Stomach smooth muscle (tissue), 2 donors: ENCODE results near the gene REC8.

Source experiments
- H3K27ac ChIP-seq: one replicate; pipeline ENCODE4 v1.7.0; 2013; ENCODE audit warnings: mild to moderate bottlenecking, low read length, inconsistent platforms
- H3K27me3 ChIP-seq, 2 donors: one replicate each; pipeline ENCODE4 v1.7.0; 2013; ENCODE audit warnings: low read length in 2 of 2; ENCODE audit not compliant: insufficient read depth in 2 of 2, control insufficient read depth in 1 of 2
- H3K36me3 ChIP-seq, 2 donors: one replicate each; pipeline ENCODE4 v1.7.0; 2013; ENCODE audit warnings: low read length in 2 of 2; ENCODE audit not compliant: control insufficient read depth in 2 of 2, insufficient read depth in 2 of 2
- H3K4me1 ChIP-seq: one replicate; pipeline ENCODE4 v1.7.0; 2013; ENCODE audit warnings: low read length; ENCODE audit not compliant: control insufficient read depth, insufficient read depth
- H3K4me3 ChIP-seq, 2 donors: one replicate each; pipeline ENCODE4 v1.7.0; 2013; ENCODE audit warnings: low read length in 2 of 2
- H3K9ac ChIP-seq, 2 donors: one replicate each; pipeline ENCODE4 v1.7.0; 2013; ENCODE audit warnings: low read length in 2 of 2, mild to moderate bottlenecking in 1 of 2
- H3K9me3 ChIP-seq, 2 donors: one replicate each; pipeline ENCODE4 v1.7.0; 2013; ENCODE audit warnings: low read length in 2 of 2; ENCODE audit not compliant: control insufficient read depth in 2 of 2
- donor health status: healthy.
- donor health status: Pancreatic carcinoma.

The REC8 gene

GRCh38 chr14:24186831-24187538 is 15.1 kb downstream of the REC8 start:
- Histone ChIP-seq H3K27me3 (no peaks in the 10 kb centered on the region), H3K36me3 (peaks cover 40 to 52% of the 10 kb centered on the region in 2 donors), H3K9ac (peak overlapping the region; percentile 25 to 29), H3K4me3 (no peak overlapping the region), H3K27ac (no peak overlapping the region), H3K4me1 (peaks cover 14% of the 10 kb centered on the region), H3K9me3 (no peaks in the 10 kb centered on the region)

DNA sequence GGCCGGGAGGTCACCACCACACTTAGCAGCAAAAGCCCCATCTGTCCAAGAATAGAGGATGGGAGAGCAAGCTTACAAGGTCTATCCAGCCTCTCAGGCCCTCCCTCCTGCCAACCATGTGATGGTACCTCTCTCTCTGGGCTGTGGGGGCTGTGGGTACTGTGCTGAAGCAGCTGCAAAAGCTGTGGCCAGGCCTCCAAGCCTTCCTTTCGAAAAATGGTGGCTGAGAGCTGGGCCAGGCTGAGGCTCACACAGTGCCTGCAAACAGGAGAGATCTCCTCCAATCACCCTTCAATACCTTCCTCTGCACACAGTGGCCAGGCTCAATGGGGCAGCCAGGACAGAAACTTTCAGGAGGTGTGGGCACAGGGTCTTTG is 15.6 kb downstream of the REC8 start:
- Histone ChIP-seq H3K9ac (peak overlapping the region; percentile 61 to 80), H3K36me3 (peaks cover 37 to 51% of the 10 kb centered on the region in 2 donors)

GRCh38 chr14:24188251-24189058 is 16.6 kb downstream of the REC8 start, which contains the start of gene IPO4:
IPO4 (minus strand) TSS chr14:24188816; CDS start chr14:24188787, 29 bp downstream.
- Histone ChIP-seq H3K9ac (peak within 1 kb of the TSS; percentile 61 to 80), H3K4me3 (peak within 1 kb of the TSS; percentile 54 to 82), H3K27me3 (no peaks in the 10 kb centered on the region), H3K9me3 (no peaks in the 10 kb centered on the region), H3K27ac (peak within 1 kb of the TSS; percentile 66), H3K4me1 (peaks cover 19% of the 10 kb centered on the region), H3K36me3 (peaks cover 39 to 51% of the 10 kb centered on the region in 2 donors)

More for the DNA sequence above, 15.6 kb downstream of the REC8 start:
- peaks cover 17% of the 10 kb centered on the region for H3K4me1 ChIP-seq
- H3K27me3 ChIP-seq, result no peaks in the 10 kb centered on the region
- no peaks in the 10 kb centered on the region for H3K9me3 ChIP-seq
- H3K4me3 ChIP-seq, result peak overlapping the region; percentile 54 to 82
- H3K27ac ChIP-seq, result peak overlapping the region; percentile 66

DNA sequence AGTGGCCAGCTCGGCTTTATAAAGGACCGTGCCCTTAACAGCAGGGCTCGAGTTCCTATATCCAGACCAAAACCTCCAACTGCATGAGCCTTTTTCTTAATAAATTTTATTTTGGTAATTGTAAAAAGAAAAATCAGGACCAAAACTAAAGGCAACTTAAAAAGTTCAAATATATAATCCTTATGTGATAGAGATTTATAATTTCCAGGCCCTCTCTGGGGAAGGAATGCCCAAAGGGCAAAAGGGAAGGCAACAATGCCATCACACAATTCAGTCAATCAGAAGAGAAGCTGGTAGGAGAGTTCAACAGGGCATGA is 17.1 kb downstream of the REC8 start:
- Histone ChIP-seq H3K4me3 (peak overlapping the region; percentile 54 to 82), H3K9me3 (no peaks in the 10 kb centered on the region), H3K4me1 (peaks cover 19% of the 10 kb centered on the region), H3K9ac (no peak overlapping the region), H3K27ac (peak overlapping the region; percentile 46), H3K36me3 (peaks cover 37 to 47% of the 10 kb centered on the region in 2 donors), H3K27me3 (no peaks in the 10 kb centered on the region)

- Histone ChIP-seq H3K9ac (no peak overlapping the region), H3K36me3 (peaks cover 34 to 44% of the 10 kb centered on the region in 2 donors), H3K27ac (no peak overlapping the region), H3K4me3 (no peak overlapping the region), H3K4me1 (peaks cover 24% of the 10 kb centered on the region), H3K9me3 (no peaks in the 10 kb centered on the region), H3K27me3 (no peaks in the 10 kb centered on the region)
These were observed 17.6 kb downstream of the REC8 start for GRCh38 chr14:24189460-24189859.

- Histone ChIP-seq H3K36me3 (peaks cover 24 to 36% of the 10 kb centered on the region in 2 donors), H3K27me3 (no peaks in the 10 kb centered on the region)
These were observed 18.5 kb downstream of the REC8 start for GRCh38 chr14:24190416-24190815.

DNA sequence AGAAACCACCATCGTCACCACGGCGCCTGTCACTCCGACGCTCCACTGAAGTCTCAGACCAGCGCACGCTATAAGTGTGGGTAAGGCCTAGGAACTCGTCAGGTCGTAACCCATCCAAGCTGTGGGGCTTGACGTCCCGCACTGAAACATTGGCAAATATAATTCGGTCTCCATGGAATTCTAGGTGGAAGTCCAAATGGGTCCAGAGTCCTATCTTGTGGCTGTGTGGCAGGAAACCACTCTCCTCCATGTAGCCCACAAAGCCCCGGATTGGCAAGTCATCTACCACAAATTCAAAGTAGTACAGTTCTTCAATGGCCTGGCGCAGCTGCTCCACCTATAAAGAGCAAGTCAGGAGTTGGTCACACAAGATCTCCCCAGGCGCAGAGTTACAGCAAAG is 21.1 kb downstream of the REC8 start:
- H3K27me3 ChIP-seq, result no peaks in the 10 kb centered on the region
- H3K9ac ChIP-seq, result no peak overlapping the region
- H3K9me3 ChIP-seq, result no peaks in the 10 kb centered on the region
- H3K4me1 ChIP-seq, result peaks cover 38% of the 10 kb centered on the region
- H3K4me3 ChIP-seq, result no peak overlapping the region
- H3K36me3 ChIP-seq, result peaks cover 6 to 19% of the 10 kb centered on the region in 2 donors
- H3K27ac ChIP-seq, result no peak overlapping the region

More at GRCh38 chr14:24190416-24190815, 18.5 kb downstream of the REC8 start:
- Histone ChIP-seq H3K9ac (no peak overlapping the region), H3K27ac (no peak overlapping the region), H3K9me3 (no peaks in the 10 kb centered on the region), H3K4me1 (peaks cover 32% of the 10 kb centered on the region), H3K4me3 (no peak overlapping the region)

DNA sequence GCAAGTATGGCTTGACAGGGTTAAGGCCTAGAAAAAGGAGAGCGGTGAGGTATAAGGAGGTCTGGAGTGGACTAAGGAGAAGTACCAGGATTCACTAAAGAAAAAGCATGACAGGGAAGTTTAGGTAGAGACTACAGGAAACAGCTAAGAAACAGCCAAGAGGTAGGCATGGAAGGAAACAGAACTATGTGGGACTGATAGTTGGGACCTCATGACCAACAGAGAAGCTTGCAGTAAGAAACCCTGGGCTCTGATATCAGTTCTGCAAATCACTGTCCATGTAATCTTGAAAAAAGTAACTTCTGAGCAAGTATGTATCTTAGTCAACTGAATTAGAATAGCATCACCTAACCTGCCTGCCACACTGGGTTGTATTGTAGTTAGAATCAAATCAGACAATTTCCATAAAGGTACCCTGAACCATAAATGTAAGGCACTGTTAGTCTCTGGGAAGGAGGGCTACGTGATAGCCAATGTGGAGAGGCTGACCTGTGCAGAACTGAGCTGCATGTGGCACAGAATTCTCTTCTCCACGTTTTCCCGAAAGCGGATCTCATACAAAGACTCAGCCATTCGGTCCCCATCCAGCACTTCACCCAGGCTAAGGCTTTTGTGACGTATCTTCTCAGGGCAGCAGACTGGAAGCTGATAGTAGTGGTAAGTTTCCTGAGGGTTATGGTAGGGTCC is 22.4 kb downstream of the REC8 start:
- Histone ChIP-seq H3K27ac (peak overlapping the region; percentile 96), H3K27me3 (no peaks in the 10 kb centered on the region), H3K4me1 (peaks cover 30% of the 10 kb centered on the region), H3K9me3 (no peaks in the 10 kb centered on the region), H3K4me3 (peak overlapping the region; percentile 96 to 99), H3K9ac (peak overlapping the region; percentile 96 to 99), H3K36me3 (peaks cover 10 to 19% of the 10 kb centered on the region in 2 donors)

- H3K27ac ChIP-seq, result peak overlapping the region; percentile 96
- H3K9ac ChIP-seq, result peak overlapping the region; percentile 96 to 99
- H3K4me3 ChIP-seq, result peak overlapping the region; percentile 96 to 99
- peaks cover 10 to 19% of the 10 kb centered on the region in 2 donors for H3K36me3 ChIP-seq
- no peaks in the 10 kb centered on the region for H3K9me3 ChIP-seq
- H3K4me1 ChIP-seq, result peaks cover 30% of the 10 kb centered on the region
- no peaks in the 10 kb centered on the region for H3K27me3 ChIP-seq
These were observed 22.9 kb downstream of the REC8 start for GRCh38 chr14:24194873-24195185.

DNA sequence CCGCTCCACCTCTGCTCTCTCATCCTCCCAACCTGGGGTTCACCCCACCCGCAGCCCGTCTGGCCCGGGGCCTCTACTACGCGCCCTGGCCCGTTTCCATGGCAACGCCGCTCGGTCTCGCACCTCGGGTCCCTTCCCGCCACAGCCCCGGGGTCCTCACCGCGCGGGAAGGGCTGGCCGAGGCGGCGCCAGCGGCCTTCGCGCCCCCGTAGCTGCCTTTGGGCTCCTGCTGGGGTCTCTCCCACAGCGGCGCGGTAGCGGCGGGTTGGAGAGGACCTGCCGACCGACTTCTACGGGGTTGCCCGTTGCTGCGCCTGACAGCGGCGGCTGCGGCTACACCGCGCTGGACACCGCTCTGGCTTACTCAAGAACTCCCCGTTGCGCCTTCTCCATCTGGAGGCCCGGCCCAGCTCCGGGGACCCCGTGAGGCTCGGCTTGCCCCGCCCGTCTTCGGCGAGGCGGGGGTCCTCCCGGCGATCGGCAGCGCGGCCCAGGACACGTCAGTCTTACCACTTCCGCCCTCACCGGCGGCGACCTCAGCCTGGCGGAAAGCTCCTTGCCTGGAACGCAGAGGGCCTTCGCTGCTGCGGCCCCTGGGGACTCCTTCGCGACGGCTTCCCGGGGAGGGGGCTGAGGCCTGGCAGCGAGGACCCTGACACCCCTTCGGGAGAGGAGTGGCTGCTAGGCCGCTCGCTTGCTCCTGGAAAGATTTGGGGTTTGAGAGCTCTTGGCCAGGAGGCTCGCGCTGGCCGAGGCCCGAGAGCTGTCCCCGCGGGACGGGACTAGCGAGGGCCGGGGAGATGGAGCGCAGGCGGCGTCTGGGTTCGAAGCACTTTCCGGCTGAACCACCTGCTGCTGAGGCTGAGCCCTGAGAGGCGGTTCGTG is 23.5 kb downstream of the REC8 start, which contains the start of gene TM9SF1:
Gene TM9SF1 (minus strand): TSS at position 256 of the 885 bp plus-strand sequence. CDS start 422 bp downstream, outside the sequence.
- Histone ChIP-seq H3K27me3 (no peaks in the 10 kb centered on the region), H3K9ac (peak within 1 kb of the TSS; percentile 96 to 99), H3K27ac (peak within 1 kb of the TSS; percentile 96), H3K4me3 (peak within 1 kb of the TSS; percentile 96 to 99), H3K9me3 (no peaks in the 10 kb centered on the region), H3K36me3 (peaks cover 10 to 16% of the 10 kb centered on the region in 2 donors), H3K4me1 (peaks cover 30% of the 10 kb centered on the region)
